ENCODE data around the gene PTDSS2.

The PTDSS2 gene

GRCh38 chr11:531919-532526, 81.9 kb downstream of the PTDSS2 start:
- DNase-seq (ENCODE audit: extremely low read depth, insufficient read length): no peak
- Histone ChIP-seq H3K27me3 (replicated peaks; ENCODE audit: control insufficient read depth, insufficient read depth, low read length) (no peaks in the 10 kb centered on the region), H3K36me3 (ENCODE audit: control insufficient read depth, insufficient read depth, low read length) (peaks cover 18% of the 10 kb centered on the region), H3K4me3 (replicated peaks; ENCODE audit: low read depth, low read length) (no peak overlapping the region)
- TF ChIP-seq CTCF (IDR thresholded peaks at IDR 0.05; ENCODE audit: insufficient read depth, low read length, poor library complexity, severe bottlenecking): no peak

- DNase-seq (ENCODE audit: extremely low read depth, insufficient read length): no peak
- no peaks in the 10 kb centered on the region for H3K27me3 ChIP-seq (replicated peaks; ENCODE audit: control insufficient read depth, insufficient read depth, low read length)
- no peak for TF ChIP-seq CTCF (IDR thresholded peaks at IDR 0.05; ENCODE audit: insufficient read depth, low read length, poor library complexity, severe bottlenecking)
- no peak overlapping the region for H3K4me3 ChIP-seq (replicated peaks; ENCODE audit: low read depth, low read length)
- peaks cover 18% of the 10 kb centered on the region for H3K36me3 ChIP-seq (ENCODE audit: control insufficient read depth, insufficient read depth, low read length)
Measured at GRCh38 chr11:532527-532985, 82.5 kb downstream of the PTDSS2 start.

- Histone ChIP-seq H3K36me3 (ENCODE audit: control insufficient read depth, insufficient read depth, low read length) (peaks cover 18% of the 10 kb centered on the region), H3K27me3 (replicated peaks; ENCODE audit: control insufficient read depth, insufficient read depth, low read length) (no peaks in the 10 kb centered on the region), H3K4me3 (replicated peaks; ENCODE audit: low read depth, low read length) (no peak overlapping the region)
- no peak for DNase-seq (ENCODE audit: extremely low read depth, insufficient read length)
- no peak for TF ChIP-seq CTCF (IDR thresholded peaks at IDR 0.05; ENCODE audit: insufficient read depth, low read length, poor library complexity, severe bottlenecking)
Measured at GRCh38 chr11:532986-533585, 83.0 kb downstream of the PTDSS2 start.

- Histone ChIP-seq H3K27me3 (replicated peaks; ENCODE audit: control insufficient read depth, insufficient read depth, low read length) (no peaks in the 10 kb centered on the region), H3K4me3 (replicated peaks; ENCODE audit: low read depth, low read length) (peak overlapping the region; percentile 81), H3K36me3 (ENCODE audit: control insufficient read depth, insufficient read depth, low read length) (peaks cover 18% of the 10 kb centered on the region)
- no peak for TF ChIP-seq CTCF (IDR thresholded peaks at IDR 0.05; ENCODE audit: insufficient read depth, low read length, poor library complexity, severe bottlenecking)
- DNase-seq (ENCODE audit: extremely low read depth, insufficient read length): no peak
Measured at GRCh38 chr11:533586-534395, 83.7 kb downstream of the PTDSS2 start.

- Histone ChIP-seq H3K27me3 (replicated peaks; ENCODE audit: control insufficient read depth, insufficient read depth, low read length) (no peaks in the 10 kb centered on the region), H3K4me3 (replicated peaks; ENCODE audit: low read depth, low read length) (peak overlapping the region; percentile 81), H3K36me3 (ENCODE audit: control insufficient read depth, insufficient read depth, low read length) (peaks cover 18% of the 10 kb centered on the region)
- peak; percentile 64 for DNase-seq (ENCODE audit: extremely low read depth, insufficient read length)
- TF ChIP-seq CTCF (IDR thresholded peaks at IDR 0.05; ENCODE audit: insufficient read depth, low read length, poor library complexity, severe bottlenecking): no peak
Measured at GRCh38 chr11:534396-535209, 84.5 kb downstream of the PTDSS2 start.
